ENCODE results near the gene PERCC1. TPM values are rescaled to one million over a fixed set of nuclear protein-coding genes. Genes with fewer than 3 reads are reported as not detected.
A peak's percentile ranks its signal among the peaks of the same experiment; 100 is the strongest.

The PERCC1 gene
- total RNA-seq, 1 donor from 2014 or later: 0.33 TPM

DNA sequence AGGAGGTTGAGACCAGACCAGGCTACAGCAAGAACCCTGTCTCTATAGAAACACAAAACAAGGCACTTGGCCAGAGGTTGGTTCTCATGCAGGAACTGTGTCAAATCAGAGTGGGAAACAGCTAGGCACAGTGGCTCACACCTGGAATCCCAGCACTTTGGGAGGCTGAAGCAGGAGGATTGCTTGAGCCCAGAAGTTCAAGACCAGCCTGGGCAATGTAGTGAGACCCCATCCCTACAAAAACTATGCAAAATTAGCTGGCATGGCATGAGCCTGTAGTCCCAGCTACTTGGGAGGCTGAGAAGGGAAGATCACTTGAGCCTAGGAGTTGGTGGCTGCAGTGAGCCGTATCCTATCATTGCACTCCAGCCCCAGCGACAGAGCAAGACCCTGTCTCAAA, 18.0 kb upstream of the PERCC1 start:
- Mint-ChIP-seq H3K4me3 (no peak overlapping the region), H3K36me3 (ENCODE audit: low read depth) (peaks cover 18% of the 10 kb centered on the region), H3K4me1 (peaks cover 31% of the 10 kb centered on the region), H3K9me3 (no peaks in the 10 kb centered on the region), H3K27ac (peak overlapping the region; percentile 85), H3K27me3 (no peaks in the 10 kb centered on the region)
- CTCF ChIA-PET: interaction anchor here (1.4 kb wide), 1 partner anchor 49 kb away, joined by 5 read pairs; no protein-coding TSS in a partner anchor
- TF ChIP-seq, protein P1, sequence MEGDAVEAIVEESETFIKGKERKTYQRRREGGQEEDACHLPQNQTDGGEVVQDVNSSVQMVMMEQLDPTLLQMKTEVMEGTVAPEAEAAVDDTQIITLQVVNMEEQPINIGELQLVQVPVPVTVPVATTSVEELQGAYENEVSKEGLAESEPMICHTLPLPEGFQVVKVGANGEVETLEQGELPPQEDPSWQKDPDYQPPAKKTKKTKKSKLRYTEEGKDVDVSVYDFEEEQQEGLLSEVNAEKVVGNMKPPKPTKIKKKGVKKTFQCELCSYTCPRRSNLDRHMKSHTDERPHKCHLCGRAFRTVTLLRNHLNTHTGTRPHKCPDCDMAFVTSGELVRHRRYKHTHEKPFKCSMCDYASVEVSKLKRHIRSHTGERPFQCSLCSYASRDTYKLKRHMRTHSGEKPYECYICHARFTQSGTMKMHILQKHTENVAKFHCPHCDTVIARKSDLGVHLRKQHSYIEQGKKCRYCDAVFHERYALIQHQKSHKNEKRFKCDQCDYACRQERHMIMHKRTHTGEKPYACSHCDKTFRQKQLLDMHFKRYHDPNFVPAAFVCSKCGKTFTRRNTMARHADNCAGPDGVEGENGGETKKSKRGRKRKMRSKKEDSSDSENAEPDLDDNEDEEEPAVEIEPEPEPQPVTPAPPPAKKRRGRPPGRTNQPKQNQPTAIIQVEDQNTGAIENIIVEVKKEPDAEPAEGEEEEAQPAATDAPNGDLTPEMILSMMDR (IDR thresholded peaks at IDR 0.05): no peak
- ATAC-seq (ENCODE audit: low read depth): no peak
- DNase-seq: no peak
- POLR2A ChIA-PET: interaction anchor here (0.7 to 2.4 kb wide), 4 partner anchors 8 to 738 kb away, joined by 7 to 23 read pairs (median 8); partner anchors contain the start of gene UQCC4
- intact Hi-C loops (cut with micrococcal nuclease): loop anchor here (5.0 kb wide), 1 partner anchor 199 kb away; the partner anchor contains the start of genes CRAMP1 and IFT140

DNA sequence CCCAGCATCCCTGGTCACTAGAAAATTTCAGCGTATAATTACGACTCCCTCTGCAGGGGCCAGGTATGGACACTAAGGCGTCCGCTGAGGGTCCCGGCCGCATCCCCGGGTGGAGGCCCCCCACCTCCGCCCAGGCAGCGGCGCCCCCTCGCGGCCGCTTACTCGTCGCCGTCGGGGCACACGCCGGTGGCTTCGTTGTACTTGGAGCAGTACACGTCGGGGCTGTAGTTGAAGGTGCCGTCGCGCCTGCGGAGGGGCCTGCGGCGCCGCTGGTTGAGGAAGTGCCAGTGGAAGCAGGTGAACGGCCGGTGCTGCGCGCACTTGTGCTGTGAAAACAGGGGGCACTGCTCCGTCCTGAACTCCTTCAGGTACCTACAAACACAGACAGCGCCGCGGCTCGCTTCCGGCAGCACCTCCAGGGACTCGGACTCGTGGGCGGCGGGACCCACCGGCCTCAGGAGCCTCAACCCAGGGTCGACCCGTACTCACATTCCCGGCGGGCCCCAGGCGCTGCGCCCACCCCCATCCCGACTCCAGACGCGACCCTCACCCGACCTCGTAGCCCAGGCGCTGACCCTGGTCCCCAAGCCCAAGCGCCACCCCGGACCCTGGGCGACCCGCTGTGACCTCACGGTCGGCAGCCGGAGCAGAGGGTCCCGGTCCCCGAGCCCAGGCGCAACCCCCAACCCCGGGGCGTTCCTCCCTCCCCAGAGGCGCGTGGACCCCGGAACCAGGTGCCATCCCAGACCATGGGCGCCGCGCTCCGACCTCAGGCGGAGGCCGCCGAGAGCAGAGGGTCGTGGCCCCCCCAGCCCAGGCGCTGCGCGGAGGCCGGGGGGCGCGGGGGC, 17.0 kb upstream of the PERCC1 start:
- CTCF ChIA-PET: interaction anchor here (1.4 kb wide), 1 partner anchor 50 kb away, joined by 5 read pairs; no protein-coding TSS in a partner anchor
- H3K9me3 Mint-ChIP-seq: no peaks in the 10 kb centered on the region
- intact Hi-C loops (cut with micrococcal nuclease): loop anchor here (1.0 to 5.0 kb wide), 2 partner anchors 35 to 198 kb away; partner anchors contain the start of genes CRAMP1 and IFT140
- peaks cover 21% of the 10 kb centered on the region for H3K36me3 Mint-ChIP-seq (ENCODE audit: low read depth)
- DNase-seq (peak; percentile 61), ATAC-seq (ENCODE audit: low read depth) (peak; percentile 64)
- peaks cover 22% of the 10 kb centered on the region for H3K4me1 Mint-ChIP-seq
- H3K4me3 Mint-ChIP-seq: peak overlapping the region; percentile 88
- peak overlapping the region; percentile 85 for H3K27ac Mint-ChIP-seq
- H3K27me3 Mint-ChIP-seq: no peaks in the 10 kb centered on the region
- POLR2A ChIA-PET: interaction anchor here (0.7 to 0.8 kb wide), 3 partner anchors 15 to 739 kb away, joined by 3 to 10 read pairs (median 7); partner anchors contain the start of gene TELO2
- TF ChIP-seq, protein P1 (IDR thresholded peaks at IDR 0.05): no peak

DNA sequence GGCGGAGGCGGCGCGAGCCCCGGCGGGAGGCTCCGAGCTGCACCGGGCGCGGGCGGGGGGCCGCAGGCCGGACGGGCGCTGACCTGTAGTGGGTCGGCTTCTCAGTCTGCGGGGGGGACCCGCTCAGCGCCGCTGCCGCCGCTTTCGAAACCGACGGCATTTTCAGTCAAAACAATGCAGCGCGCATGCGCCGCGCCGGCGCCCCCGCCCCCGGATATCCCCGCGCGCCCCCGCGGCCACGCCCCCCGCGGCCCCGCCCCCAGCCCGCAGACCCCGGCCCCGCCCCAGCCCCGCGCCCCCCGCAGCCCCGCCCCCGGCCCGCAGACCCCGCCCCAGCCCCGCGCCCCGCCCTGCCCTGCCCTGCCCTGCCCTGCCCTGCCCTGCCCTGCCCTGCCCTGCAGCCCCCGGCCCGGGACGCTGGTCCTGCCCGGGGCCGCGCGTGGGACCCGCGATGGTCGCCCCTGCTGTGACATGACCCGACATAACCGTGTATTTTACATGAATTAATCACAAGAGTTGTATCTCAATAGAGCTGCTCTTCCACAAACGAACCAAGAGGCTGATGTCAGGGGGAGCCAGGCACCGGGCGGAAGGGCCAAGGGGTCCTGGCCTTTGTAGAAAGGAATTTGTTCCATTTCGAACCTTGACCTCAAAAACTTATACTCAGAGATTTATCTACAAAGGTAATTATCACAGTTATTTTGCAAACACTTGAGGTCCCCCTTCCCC, 16.2 kb upstream of the PERCC1 start, which contains the start of gene UNKL:
Gene UNKL, minus strand, starts transcription at position 173 of the 729 bp plus-strand sequence. Its CDS starts 13 bp downstream, at position 160.
- TF ChIP-seq, protein P1 (IDR thresholded peaks at IDR 0.05): no peak
- peak within 1 kb of the TSS; percentile 86 for H3K27ac Mint-ChIP-seq
- ChIA-PET CTCF (no interaction called here), POLR2A (interaction anchor here (0.8 to 0.9 kb wide), 2 partner anchors 78 to 263 kb away, joined by 3 to 5 read pairs; partner anchors contain the start of genes JPT2 and TELO2)
- DNase-seq (peak; percentile 76), ATAC-seq (ENCODE audit: low read depth) (peak; percentile 64)
- no peaks in the 10 kb centered on the region for H3K27me3 Mint-ChIP-seq
- H3K4me1 Mint-ChIP-seq: peaks cover 19% of the 10 kb centered on the region
- H3K4me3 Mint-ChIP-seq: peak within 1 kb of the TSS; percentile 88
- no peaks in the 10 kb centered on the region for H3K9me3 Mint-ChIP-seq
- peaks cover 17% of the 10 kb centered on the region for H3K36me3 Mint-ChIP-seq (ENCODE audit: low read depth)
- intact Hi-C loops (cut with micrococcal nuclease): loop anchor here (1.0 to 5.0 kb wide), 2 partner anchors 35 to 198 kb away; partner anchors contain the start of genes CRAMP1 and IFT140

DNA sequence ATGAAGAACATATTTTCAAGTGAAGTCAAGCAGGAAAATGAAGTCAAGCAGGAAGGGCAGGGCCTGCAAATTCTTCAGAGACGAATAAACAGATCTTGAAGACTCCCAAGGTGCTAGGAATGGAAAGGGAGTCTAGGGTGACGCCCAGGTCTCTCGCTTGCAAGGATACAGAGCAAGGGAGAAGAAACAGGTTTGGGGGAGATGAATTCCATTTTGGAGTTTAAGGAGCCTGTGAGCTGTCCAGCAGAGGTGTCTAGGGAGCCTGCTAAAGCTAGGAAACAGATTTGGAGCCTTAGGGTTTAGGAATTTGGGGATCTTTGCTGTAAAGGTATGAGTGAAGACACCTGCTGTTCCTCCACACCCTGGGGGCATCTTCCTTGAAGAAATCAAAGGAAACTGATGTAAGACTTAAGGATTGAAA, 14.3 kb upstream of the PERCC1 start:
- H3K9me3 Mint-ChIP-seq: no peaks in the 10 kb centered on the region
- POLR2A ChIA-PET: interaction anchor here (0.7 to 1.5 kb wide), 2 partner anchors 9 to 64 kb away, joined by 3 read pairs; no protein-coding TSS in a partner anchor
- DNase-seq: no peak
- H3K27ac Mint-ChIP-seq: peak overlapping the region; percentile 65
- peaks cover 32% of the 10 kb centered on the region for H3K4me1 Mint-ChIP-seq
- intact Hi-C loops (cut with micrococcal nuclease): no loop called here
- TF ChIP-seq, protein P1 (IDR thresholded peaks at IDR 0.05): no peak
- CTCF ChIA-PET: no interaction called here
- H3K27me3 Mint-ChIP-seq: no peaks in the 10 kb centered on the region
- no peak for ATAC-seq (ENCODE audit: low read depth)
- H3K4me3 Mint-ChIP-seq: peak overlapping the region; percentile 15
- H3K36me3 Mint-ChIP-seq (ENCODE audit: low read depth): peaks cover 15% of the 10 kb centered on the region

All from activated B cell treated with CpG ODN at 0.5 μM for 24 hours (primary cell).